K562 (cell line): ENCODE results near the gene RIPPLY3. TPM values are rescaled to one million over a fixed set of nuclear protein-coding genes. Genes with fewer than 3 reads are reported as not detected.

Experiments
- ATAC-seq: fragments of 200-7000 bp; cut with Tn5 transposase; 3 replicates; pipeline ENCODE4 v1.9.1; 2020; ENCODE audit warnings: moderate library complexity
- BruUV-seq: library from RNA; stranded (reverse); fragments of 400-500 nt; replicated peaks from 2 replicates; lab custom pipeline; 2021; lab: Mats Ljungman, UMichigan
- CTCF ChIA-PET: fragments of 300-600 bp; formaldehyde crosslinking; extraction: SDS; loops from one replicate; lab custom pipeline; 2021; ENCODE audit warnings: low intra/inter-chr PET ratio; lab: Yijun Ruan, JAX
- POLR2A ChIA-PET: fragments of 300-600, 350-650 bp; sonication (Branson Sonifier 250); formaldehyde crosslinking; extraction: SDS; loops from one replicate; lab custom pipeline; 2021; ENCODE audit warnings: antibody characterized with exemption, inconsistent platforms; lab: Yijun Ruan, JAX
- DNase-seq, 4 experiments: peaks; one replicate each; pipeline versions ENCODE4 v3.0.0 to v3.0.0-alpha.2; 2011 to 2018; ENCODE audit warnings: low spot score in 3 of 4, mixed read lengths in 3 of 4; ENCODE audit errors: extremely low read depth in 1 of 4
- FAIRE-seq: peaks from 2 replicates; lab custom pipeline; 2011; peaks lifted over from hg19 to GRCh38; lab: Jason Lieb, UNC
- H2AFZ ChIP-seq: 2 replicates; pipeline ENCODE4 v1.6.0; 2011; ENCODE audit warnings: low read depth, low read length, control low read depth, inconsistent platforms
- H3K27ac ChIP-seq: fragments of 200-600 bp; 3 replicates; pipeline ENCODE4 v1.8.0; 2011; ENCODE audit warnings: low read depth, mild to moderate bottlenecking, control low read depth, inconsistent platforms, low read length, moderate library complexity, mixed read lengths; ENCODE audit errors: extremely low read depth
- H3K27me3 ChIP-seq, 2 experiments: fragments of 300-600 bp in 1 of 2; 2 replicates in 1 of 2; 3 replicates in 1 of 2; pipeline versions ENCODE4 v1.6.0 to v1.8.0; 2011; ENCODE audit warnings: inconsistent platforms in 2 of 2, low read length in 2 of 2, mild to moderate bottlenecking in 1 of 2, mixed read lengths in 1 of 2, moderate library complexity in 1 of 2; ENCODE audit not compliant: control insufficient read depth in 2 of 2, insufficient read depth in 2 of 2
- H3K36me3 ChIP-seq: fragments of 300-600 bp; 3 replicates; pipeline ENCODE4 v1.8.0; 2011; ENCODE audit warnings: mild to moderate bottlenecking, low read length, inconsistent platforms; ENCODE audit not compliant: control insufficient read depth, insufficient read depth
- H3K4me1 ChIP-seq, 2 experiments: fragments of 200-600 bp in 1 of 2; replicated peaks in 1 of 2; 2 replicates in 1 of 2; 3 replicates in 1 of 2; pipeline versions ENCODE4 v1.5.1 to v1.8.0; 2011; ENCODE audit warnings: inconsistent platforms in 2 of 2, low read length in 2 of 2, mild to moderate bottlenecking in 1 of 2, mixed read lengths in 1 of 2, moderate library complexity in 1 of 2; ENCODE audit not compliant: control insufficient read depth in 2 of 2, insufficient read depth in 2 of 2
- H3K4me2 ChIP-seq: 2 replicates; pipeline ENCODE4 v1.6.1; 2011; ENCODE audit warnings: low read length, control low read depth, inconsistent platforms, mixed read lengths; ENCODE audit not compliant: insufficient read depth
- H3K4me3 ChIP-seq: fragments of 200-600 bp; sonication (generic), shearing (Covaris generic); 2 replicates; pipeline ENCODE4 v1.5.1; 2016; ENCODE audit warnings: control low read depth, inconsistent platforms
- H3K79me2 ChIP-seq: fragments of 200-600 bp; 3 replicates; pipeline ENCODE4 v1.8.0; 2011; ENCODE audit warnings: low read length, inconsistent platforms; ENCODE audit not compliant: control insufficient read depth, insufficient read depth
- H3K9ac ChIP-seq, 2 experiments: 2 replicates each; pipeline versions ENCODE4 v1.6.0 to v1.6.1; 2011; ENCODE audit warnings: low read depth in 2 of 2, low read length in 2 of 2, control low read depth in 1 of 2, inconsistent platforms in 1 of 2, mild to moderate bottlenecking in 1 of 2, mixed read lengths in 1 of 2; ENCODE audit not compliant: insufficient read depth in 1 of 2
- H3K9me1 ChIP-seq: one replicate; pipeline ENCODE4 v1.6.0; 2011; ENCODE audit warnings: inconsistent platforms, mild to moderate bottlenecking, low read length, moderate library complexity; ENCODE audit not compliant: control insufficient read depth, insufficient read depth
- H3K9me3 ChIP-seq: replicated peaks from 2 replicates; pipeline ENCODE4 v1.5.1; 2011; ENCODE audit warnings: low read depth, low read length, inconsistent platforms; ENCODE audit not compliant: control insufficient read depth, insufficient read depth
- H4K20me1 ChIP-seq: replicated peaks from 2 replicates; pipeline ENCODE4 v1.6.1; 2011; ENCODE audit warnings: low read length, inconsistent platforms, mixed read lengths; ENCODE audit not compliant: control insufficient read depth, insufficient read depth
- CC2D1A ChIP-seq: fragments of 450-650 bp; IDR thresholded peaks from 2 replicates; pipeline ENCODE4 v1.6.1; 2017; ENCODE audit warnings: mild to moderate bottlenecking
- CHAMP1 ChIP-seq: fragments of 450-650 bp; IDR thresholded peaks from 2 replicates; pipeline ENCODE4 v1.6.1; 2016; ENCODE audit warnings: mild to moderate bottlenecking
- RB1 ChIP-seq: fragments of 450-650 bp; IDR thresholded peaks from 2 replicates; pipeline ENCODE4 v1.6.1; 2017; ENCODE audit warnings: low read depth, mild to moderate bottlenecking
- ZNF354B ChIP-seq: fragments of 250-450 bp; sonication (Bioruptor Pico); IDR thresholded peaks from 2 replicates; pipeline ENCODE4 v1.4.0; 2020
- WGBS: fragments of 100-300 bp; shearing (Covaris generic); methylation state at CpG from one replicate; pipeline ENCODE4 v1.1.6; 2016; ENCODE audit warnings: low coverage, mixed read lengths; ENCODE audit not compliant: insufficient coverage; ENCODE audit errors: missing lambda C conversion rate; 5-methylcytosine and 5-hydroxymethylcytosine counted together
- in situ Hi-C: fragments of 300-500 bp; cut with MboI; formaldehyde crosslinking; loops from 4 replicates; pipeline ENCODE4 v1.15.0; 2018; ENCODE audit warnings: inconsistent platforms, mixed read lengths
- intact Hi-C: fragments of 100-400 bp; cut with micrococcal nuclease; formaldehyde crosslinking; loops from 2 replicates; pipeline ENCODE4 v1.14.2; 2022
- polyA plus RNA-seq, 8 experiments: library from polyadenylated mRNA; depleted of rRNA in 4 of 8; stranded (reverse) in 5 of 8; unstranded in 3 of 8; fragments of >200 nt; fragmentation: Nextera tagmentation in 2 of 8; fragmentation: Illumina TruSeq in 1 of 8; extraction: Ambion mirVana in 2 of 8; extraction: Trizol in 1 of 8; gene quantifications; 2 replicates each; pipeline versions ENCODE4 v1.2.1 to v1.2.3, GENCODE V29; 2011 to 2014; ENCODE audit warnings: inconsistent platforms in 1 of 8, missing spikeins in 1 of 8
- total RNA-seq, 7 experiments: library from RNA; depleted of rRNA in 6 of 7; stranded (reverse); fragments of >200 nt in 6 of 7; fragmentation: Illumina TruSeq in 2 of 7; extraction: Trizol in 2 of 7; gene quantifications; 2 replicates each; pipeline versions ENCODE4 v1.2.1 to v1.2.3, GENCODE V29; 2011 to 2021; ENCODE audit warnings: low replicate concordance in 1 of 7

Gene RIPPLY3
- total and polyA plus RNA-seq, 9 of the 15 experiments (the other 6 are each of a cell fraction or from before 2014, with no cell fraction given): not detected

- Histone ChIP-seq H2AFZ (peak overlapping the region; percentile 24; the same call in 1 of the 2 replicates), H3K9me3 (no peaks in the 10 kb centered on the region), H3K4me1 (no peaks in the 10 kb centered on the region; a peak in 1 of 5 replicates), H3K4me2 (no peak overlapping the region), H3K27ac (no peak overlapping the region), H4K20me1 (no peaks in the 10 kb centered on the region), H3K27me3 (no peaks in the 10 kb centered on the region), H3K4me3 (no peak overlapping the region), H3K9me1 (no peaks in the 10 kb centered on the region), H3K79me2 (no peaks in the 10 kb centered on the region), H3K36me3 (no peaks in the 10 kb centered on the region), H3K9ac (no peak overlapping the region)
- ATAC-seq (no peak), DNase-seq (no peak), FAIRE-seq (no peak)
- POLR2A ChIA-PET: interaction anchor here (1.8 kb wide), 1 partner anchor 12 kb away, joined by 9 read pairs; no protein-coding TSS in a partner anchor
- CTCF ChIA-PET: no interaction called here
- in situ Hi-C loops (no loop called here), intact Hi-C loops (no loop called here)
- 0 out of 2 replicates have a peak, but pooled peaks have one; percentile 18 for TF ChIP-seq CHAMP1
- no peak for TF ChIP-seq RB1
- peak; percentile 62 for TF ChIP-seq CC2D1A
- no peak for TF ChIP-seq ZNF354B (CRISPR knock-in tag)
- no TSS peak for BruUV-seq
- 12% methylated on average over 5 of the region's 5 CpGs for WGBS
Observed at GRCh38 chr21:37059181-37059580, 52.7 kb downstream of the RIPPLY3 start.
